ENCODE results near the gene CCDC6. TPM values are rescaled to one million over a fixed set of nuclear protein-coding genes. Genes with fewer than 3 reads are reported as not detected.

CCDC6 gene
- total and polyA plus RNA-seq, 2 of the 4 experiments (the other 2 are of a cell fraction) = 21.8 to 30.8 TPM

- no TSS peak for BruUV-seq (replicated peaks)
- H3K9me3 ChIP-seq (ENCODE audit: control insufficient read depth, insufficient read depth, low read length) = no peaks in the 10 kb centered on the region
- H3K4me2 ChIP-seq (ENCODE audit: low read depth, low read length) = no peak overlapping the region
- no peak overlapping the region for H3K9ac ChIP-seq (ENCODE audit: low read depth, low read length)
- 0 out of 4 replicates have a peak overlapping the region, but pooled peaks of 1 of the 2 experiments have one; percentile 21 for H4K8ac ChIP-seq (ENCODE audit: low read depth in 2 of 2, low read length in 2 of 2)
- 28% methylated on average over 5 of the region's 10 CpGs; no CpG with 5 or more reads in 1 of the 2 experiments for WGBS, 2 experiments (ENCODE audit: extremely low coverage in 2 of 2, insufficient read length in 1 of 2)
- H3K4me1 ChIP-seq (ENCODE audit: control insufficient read depth, insufficient read depth, low read length) = peaks cover 14% of the 10 kb centered on the region
- ChIA-PET CTCF (no interaction called here), POLR2A (ENCODE audit: unreplicated experiment) (no interaction called here)
- dilution Hi-C loops (cut with HindIII; ENCODE audit: low sequenced_read_pairs, unreplicated experiment) = no loop called here
- H2BK120ac ChIP-seq (ENCODE audit: low read depth, low read length) = no peak overlapping the region
- DNase-seq (peak; percentile 39), ATAC-seq (ENCODE audit: low read depth) (peak; percentile 16; the same call in 1 of the 2 replicates)
- H3K27me3 ChIP-seq (ENCODE audit: control insufficient read depth, insufficient read depth, low read length) = no peaks in the 10 kb centered on the region
- H3K79me1 ChIP-seq (ENCODE audit: low read depth in 1 of 2, low read length in 2 of 2) = peaks cover 34 to 84% of the 10 kb centered on the region in 2 experiments
- no peak overlapping the region for H3K4me3 ChIP-seq (ENCODE audit: insufficient read depth, low read depth, low read length)
- H2AK9ac ChIP-seq (replicated peaks; ENCODE audit: low read depth, low read length, poor library complexity) = peak overlapping the region; percentile 1
- no peak overlapping the region for H3K56ac ChIP-seq (ENCODE audit: extremely low read depth, insufficient read depth, low read length)
- H2BK15ac ChIP-seq (ENCODE audit: low read depth, low read length) = no peak overlapping the region
- in situ Hi-C loops (cut with MboI; ENCODE audit: low sequenced_read_pairs) = loop anchor here (25.0 kb wide), 1 partner anchor 517 kb away; no protein-coding TSS in a partner anchor
- no peak overlapping the region; the same call in 1 of the 2 replicates for H3K14ac ChIP-seq (replicated peaks; ENCODE audit: low read depth, low read length)
- H4K5ac ChIP-seq (ENCODE audit: low read depth, low read length) = no peak overlapping the region
- no peak overlapping the region for H2AK5ac ChIP-seq (ENCODE audit: low read depth, low read length)
- no peak overlapping the region for H2BK5ac ChIP-seq (ENCODE audit: low read depth, low read length, poor library complexity, severe bottlenecking)
- intact Hi-C loops (cut with micrococcal nuclease) = no loop called here
- H3K4ac ChIP-seq (ENCODE audit: low read depth, low read length) = no peak overlapping the region
- 0 out of 2 replicates have a peak, but pooled peaks have one; percentile 24 for TF ChIP-seq MXI1 (IDR thresholded peaks at IDR 0.05; ENCODE audit: borderline replicate concordance, low read depth, low read length)
- peak; percentile 55; the same call in 1 of the 2 replicates for TF ChIP-seq USF2 (IDR thresholded peaks at IDR 0.05; ENCODE audit: low read depth, low read length)
- TF ChIP-seq RFX5 (IDR thresholded peaks at IDR 0.05; ENCODE audit: low read depth, low read length) = no peak
- H3K9me1 ChIP-seq (ENCODE audit: insufficient read depth, low read length) = peaks cover 23% of the 10 kb centered on the region
- no peak overlapping the region for H4K91ac ChIP-seq (ENCODE audit: insufficient read depth, low read depth, low read length)
- no peaks in the 10 kb centered on the region; the same call in none of the 2 replicates for H3K36me3 ChIP-seq (ENCODE audit: control insufficient read depth, insufficient read depth, low read length)
- H3K18ac ChIP-seq (ENCODE audit: low read depth, low read length) = no peak overlapping the region
- H3K27ac ChIP-seq (ENCODE audit: insufficient read depth, low read length) = no peak overlapping the region
- no peak overlapping the region for H2BK20ac ChIP-seq (ENCODE audit: low read depth, low read length)
- no peak overlapping the region for H3K23ac ChIP-seq (ENCODE audit: low read depth, low read length)
- H2AFZ ChIP-seq (replicated peaks; ENCODE audit: low read length, poor library complexity) = no peak overlapping the region
- H4K20me1 ChIP-seq (ENCODE audit: insufficient read depth, low read length) = peaks cover 60% of the 10 kb centered on the region
These were observed 10.7 kb downstream of the CCDC6 start for GRCh38 chr10:59895629-59896116.

Measured in IMR-90 (cell line).